ENCODE data around the gene OR4N2.
"Not testable (repeated sequence)": the region's sequence is repeated elsewhere in the genome, so short reads cannot be mapped to it uniquely, and the experiment has no call there.

DNA sequence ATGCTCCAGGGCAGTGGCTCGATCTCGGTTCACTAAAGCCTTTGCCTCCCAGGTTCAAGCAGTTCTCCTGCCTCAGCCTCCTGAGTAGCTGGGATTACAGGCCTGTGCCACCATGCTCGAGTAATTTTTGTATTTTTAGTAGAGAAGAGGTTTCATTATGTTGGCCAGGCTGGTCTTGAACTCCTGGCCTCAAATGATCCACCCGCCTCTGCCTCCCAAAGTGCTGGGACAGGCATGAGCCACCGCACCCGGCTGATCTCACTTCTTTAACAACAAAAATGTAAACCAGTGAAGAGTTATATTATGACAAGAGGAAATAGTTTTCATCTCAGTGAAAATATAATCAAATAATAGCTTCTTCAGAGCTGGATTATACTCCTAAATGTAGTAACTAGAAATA is 16.3 kb upstream of the OR4N2 start:
- TF ChIP-seq, protein P1, sequence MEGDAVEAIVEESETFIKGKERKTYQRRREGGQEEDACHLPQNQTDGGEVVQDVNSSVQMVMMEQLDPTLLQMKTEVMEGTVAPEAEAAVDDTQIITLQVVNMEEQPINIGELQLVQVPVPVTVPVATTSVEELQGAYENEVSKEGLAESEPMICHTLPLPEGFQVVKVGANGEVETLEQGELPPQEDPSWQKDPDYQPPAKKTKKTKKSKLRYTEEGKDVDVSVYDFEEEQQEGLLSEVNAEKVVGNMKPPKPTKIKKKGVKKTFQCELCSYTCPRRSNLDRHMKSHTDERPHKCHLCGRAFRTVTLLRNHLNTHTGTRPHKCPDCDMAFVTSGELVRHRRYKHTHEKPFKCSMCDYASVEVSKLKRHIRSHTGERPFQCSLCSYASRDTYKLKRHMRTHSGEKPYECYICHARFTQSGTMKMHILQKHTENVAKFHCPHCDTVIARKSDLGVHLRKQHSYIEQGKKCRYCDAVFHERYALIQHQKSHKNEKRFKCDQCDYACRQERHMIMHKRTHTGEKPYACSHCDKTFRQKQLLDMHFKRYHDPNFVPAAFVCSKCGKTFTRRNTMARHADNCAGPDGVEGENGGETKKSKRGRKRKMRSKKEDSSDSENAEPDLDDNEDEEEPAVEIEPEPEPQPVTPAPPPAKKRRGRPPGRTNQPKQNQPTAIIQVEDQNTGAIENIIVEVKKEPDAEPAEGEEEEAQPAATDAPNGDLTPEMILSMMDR (IDR thresholded peaks at IDR 0.05) = not testable (repeated sequence)
- not testable (repeated sequence) for TF ChIP-seq POLR2A (IDR thresholded peaks at IDR 0.05)

Data from adrenal gland (tissue), 5 donors.